GM10266 (cell line): Measurements from ENCODE around the gene D2HGDH.
"Not testable (repeated sequence)": the region's sequence is repeated elsewhere in the genome, so short reads cannot be mapped to it uniquely, and the experiment has no call there.

Source experiments
- DNase-seq: peaks from one replicate; pipeline ENCODE4 v3.0.0; 2012; ENCODE audit errors: extremely low spot score
- TF ChIP-seq, protein P1 (sequence below): IDR thresholded peaks from 2 replicates; pipeline ENCODE4 v1.5.1; 2012; ENCODE audit warnings: mild to moderate bottlenecking, low read depth; ENCODE audit not compliant: control insufficient read depth, insufficient read depth; ENCODE audit errors: missing control alignments

The D2HGDH gene

DNA sequence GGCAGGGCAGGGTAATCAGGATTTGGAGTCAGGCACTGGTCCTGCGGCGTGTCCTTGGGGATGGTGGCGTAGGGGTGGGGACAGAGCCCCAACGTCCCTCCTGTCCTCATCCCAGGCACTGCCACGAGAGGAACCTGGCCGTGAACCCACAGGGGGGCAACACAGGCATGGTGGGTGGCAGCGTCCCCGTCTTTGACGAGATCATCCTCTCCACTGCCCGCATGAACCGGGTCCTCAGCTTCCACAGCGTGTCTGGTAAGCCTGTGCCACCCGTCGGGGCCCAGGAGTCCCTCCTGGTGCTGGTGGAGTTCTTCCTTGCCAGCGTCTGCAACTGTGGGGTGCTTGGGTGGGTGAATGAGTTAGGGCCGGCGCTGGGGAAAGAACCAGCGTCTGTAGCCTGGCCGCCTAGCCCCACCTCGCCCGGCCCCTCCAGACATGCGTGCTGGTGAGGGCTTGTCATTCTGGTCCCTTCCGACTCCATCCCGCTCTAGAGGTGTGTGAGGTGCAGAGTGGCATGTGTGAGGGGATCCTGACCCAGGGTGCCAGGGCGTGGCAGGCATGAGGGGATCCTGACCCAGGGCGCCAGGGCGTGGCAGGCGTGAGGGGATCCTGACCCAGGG is 8.0 kb downstream of the D2HGDH start:
- TF ChIP-seq, protein P1, sequence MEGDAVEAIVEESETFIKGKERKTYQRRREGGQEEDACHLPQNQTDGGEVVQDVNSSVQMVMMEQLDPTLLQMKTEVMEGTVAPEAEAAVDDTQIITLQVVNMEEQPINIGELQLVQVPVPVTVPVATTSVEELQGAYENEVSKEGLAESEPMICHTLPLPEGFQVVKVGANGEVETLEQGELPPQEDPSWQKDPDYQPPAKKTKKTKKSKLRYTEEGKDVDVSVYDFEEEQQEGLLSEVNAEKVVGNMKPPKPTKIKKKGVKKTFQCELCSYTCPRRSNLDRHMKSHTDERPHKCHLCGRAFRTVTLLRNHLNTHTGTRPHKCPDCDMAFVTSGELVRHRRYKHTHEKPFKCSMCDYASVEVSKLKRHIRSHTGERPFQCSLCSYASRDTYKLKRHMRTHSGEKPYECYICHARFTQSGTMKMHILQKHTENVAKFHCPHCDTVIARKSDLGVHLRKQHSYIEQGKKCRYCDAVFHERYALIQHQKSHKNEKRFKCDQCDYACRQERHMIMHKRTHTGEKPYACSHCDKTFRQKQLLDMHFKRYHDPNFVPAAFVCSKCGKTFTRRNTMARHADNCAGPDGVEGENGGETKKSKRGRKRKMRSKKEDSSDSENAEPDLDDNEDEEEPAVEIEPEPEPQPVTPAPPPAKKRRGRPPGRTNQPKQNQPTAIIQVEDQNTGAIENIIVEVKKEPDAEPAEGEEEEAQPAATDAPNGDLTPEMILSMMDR = no peak
- DNase-seq = no peak

DNA sequence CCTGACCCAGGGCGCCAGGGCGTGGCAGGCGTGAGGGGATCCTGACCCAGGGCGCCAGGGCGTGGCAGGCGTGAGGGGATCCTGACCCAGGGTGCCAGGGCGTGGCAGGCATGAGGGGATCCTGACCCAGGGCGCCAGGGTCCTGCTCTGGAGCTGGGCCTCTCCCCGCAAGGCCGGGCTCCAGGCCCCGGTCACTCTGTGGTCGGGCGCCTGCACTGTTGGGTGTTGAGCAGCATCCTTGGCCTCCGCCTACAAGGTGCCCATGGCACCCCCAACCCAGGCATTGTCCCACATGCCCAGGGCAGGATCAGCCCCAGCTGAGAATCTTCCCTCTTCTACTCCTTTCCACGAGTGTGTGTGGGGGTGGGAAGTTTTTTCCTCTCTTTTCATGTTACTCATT is 8.6 kb downstream of the D2HGDH start:
- not testable (repeated sequence) for DNase-seq

DNA sequence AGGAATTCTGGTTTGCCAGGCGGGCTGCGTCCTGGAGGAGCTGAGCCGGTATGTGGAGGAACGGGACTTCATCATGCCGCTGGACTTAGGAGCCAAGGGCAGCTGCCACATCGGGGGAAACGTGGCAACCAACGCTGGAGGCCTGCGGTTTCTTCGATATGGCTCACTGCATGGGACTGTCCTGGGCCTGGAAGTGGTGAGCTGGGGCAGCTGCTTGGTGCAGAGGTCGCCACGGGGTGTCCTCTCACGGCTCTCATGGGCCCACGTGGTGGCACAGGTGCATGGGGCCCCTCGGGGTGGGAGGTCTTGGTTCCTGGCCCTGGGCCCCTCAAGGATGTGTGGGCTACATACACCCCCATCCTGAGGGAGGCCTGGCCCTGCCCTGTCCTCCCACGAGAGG is 9.2 kb downstream of the D2HGDH start:
- TF ChIP-seq, protein P1 = no peak
- no peak for DNase-seq

DNA sequence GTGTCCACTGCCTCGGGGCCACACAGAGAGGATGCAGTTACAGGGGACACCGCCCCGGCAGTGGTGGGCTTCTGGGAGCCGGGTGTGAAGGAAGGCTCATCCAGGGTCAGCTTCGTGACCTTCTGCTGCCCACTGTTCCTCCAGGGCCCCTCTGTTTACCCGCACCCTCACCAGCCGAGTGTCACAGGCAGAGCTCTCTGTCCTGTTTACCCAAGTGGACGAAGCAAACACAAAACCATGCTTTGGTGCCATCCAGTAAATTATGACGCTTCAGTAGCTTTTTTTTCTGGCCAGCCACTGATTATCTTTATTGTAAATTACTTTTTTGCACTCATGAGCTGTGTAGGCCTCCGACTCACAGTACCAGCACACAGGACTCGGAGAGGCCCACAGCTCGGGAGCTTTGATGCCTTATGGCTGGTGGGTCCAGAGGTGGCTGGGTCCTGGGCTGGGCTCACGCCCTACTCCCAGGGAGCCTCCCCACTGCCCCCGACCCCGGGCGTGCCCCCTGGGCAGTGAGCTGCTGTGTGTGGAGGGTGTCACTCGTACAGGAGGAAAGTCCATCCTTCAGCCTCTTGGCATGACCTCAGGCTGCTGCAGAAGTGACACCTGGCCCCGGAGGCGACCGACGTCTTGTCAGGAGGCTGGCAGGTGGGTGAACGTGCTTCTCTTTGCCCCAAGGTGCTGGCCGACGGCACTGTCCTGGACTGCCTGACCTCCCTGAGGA is 9.8 kb downstream of the D2HGDH start:
- TF ChIP-seq, protein P1 = no peak
- DNase-seq = no peak

DNA sequence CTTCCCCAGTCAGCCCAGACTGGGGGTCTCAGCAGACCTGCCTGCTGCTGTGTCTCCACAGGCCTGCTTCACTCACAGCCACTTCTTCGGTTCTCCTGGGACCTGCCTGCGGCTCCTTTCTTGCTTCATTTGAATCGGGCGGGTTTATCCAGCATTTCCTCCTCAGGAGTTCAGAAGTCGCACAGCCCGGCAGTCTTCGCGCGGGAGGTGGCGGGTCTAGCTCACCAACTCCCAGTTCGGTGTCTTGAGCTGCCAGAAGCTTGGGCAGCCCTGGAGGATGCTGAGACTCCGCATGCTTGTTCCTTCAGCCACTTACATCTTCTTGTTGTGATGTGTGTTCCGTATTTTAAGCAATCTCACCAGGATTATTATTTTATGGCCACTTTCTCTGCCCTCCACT is 10.8 kb downstream of the D2HGDH start:
- no peak for DNase-seq
- TF ChIP-seq, protein P1 = no peak

DNA sequence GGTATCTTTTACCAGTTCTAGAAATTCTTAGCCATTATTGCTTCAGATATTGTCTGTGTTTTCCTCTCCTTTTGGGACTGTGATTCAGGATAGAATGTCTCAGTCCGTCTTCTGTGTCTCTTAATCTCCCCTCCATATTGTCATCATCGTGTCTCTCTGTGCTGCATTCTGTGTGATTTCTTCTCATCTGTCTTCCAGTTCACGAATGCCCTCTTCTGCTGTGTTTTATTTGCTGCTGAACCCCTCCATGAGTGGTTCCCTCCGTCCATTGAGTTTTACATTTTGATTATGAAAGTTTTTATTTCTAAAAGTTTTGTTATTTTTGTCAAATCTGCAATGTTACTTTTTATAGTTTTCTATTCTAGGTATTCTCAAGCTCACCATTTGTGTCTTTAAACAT is 11.7 kb downstream of the D2HGDH start:
- TF ChIP-seq, protein P1 = no peak
- DNase-seq = no peak

DNA sequence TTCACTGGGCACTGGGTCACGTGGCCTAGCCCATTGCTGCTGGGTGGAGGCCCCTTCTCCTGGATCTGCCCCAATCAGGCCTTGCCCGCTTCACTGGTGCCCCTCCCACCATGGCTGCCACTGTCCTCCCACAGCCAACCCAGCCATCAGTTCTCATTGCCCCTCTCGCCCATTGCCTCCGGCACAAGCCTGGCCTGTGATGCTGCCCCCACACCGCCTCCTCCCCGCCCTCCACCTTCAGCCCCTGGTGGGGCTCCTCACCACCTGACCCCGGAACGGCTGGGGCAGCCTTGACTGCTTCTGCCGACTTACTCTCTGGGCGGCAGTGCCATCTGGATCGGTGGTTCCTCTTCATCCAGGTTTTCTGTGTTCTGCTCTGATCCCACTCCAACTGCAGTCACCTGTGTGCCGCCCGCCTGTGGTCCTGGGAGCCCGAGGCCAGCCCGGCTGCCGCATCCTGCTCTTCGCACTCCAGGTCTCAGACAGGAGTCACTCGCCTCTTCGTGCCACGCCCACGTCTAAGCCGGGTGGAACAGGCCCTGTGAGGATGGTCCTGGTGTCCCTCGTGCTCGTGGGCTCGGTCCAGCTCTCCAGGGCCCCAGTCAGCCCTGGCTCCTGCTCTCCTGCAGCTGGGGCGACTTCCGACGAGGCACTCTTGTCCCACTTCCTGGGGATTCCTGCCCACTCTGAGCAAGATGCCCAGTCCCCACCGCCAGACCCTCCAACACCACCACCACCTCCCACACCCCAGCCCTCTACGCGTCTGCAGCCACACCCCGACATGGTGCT is 14.2 kb downstream of the D2HGDH start:
- TF ChIP-seq, protein P1 = no peak
- no peak for DNase-seq
